GM12878 (cell line): Measurements from ENCODE around the gene VSTM4. TPM values are rescaled to one million over a fixed set of nuclear protein-coding genes. Genes with fewer than 3 reads are reported as not detected.
A peak's percentile ranks its signal among the peaks of the same experiment; 100 is the strongest.

Source experiments
- ATAC-seq: fragments of 200-7000 bp; cut with Tn5 transposase; 3 replicates; pipeline ENCODE4 v1.9.1; 2020; ENCODE audit warnings: mild to moderate bottlenecking, moderate library complexity
- BruUV-seq: library from RNA; stranded (reverse); fragments of 400-500 nt; replicated peaks from 2 replicates; lab custom pipeline; 2021; lab: Mats Ljungman, UMichigan
- CTCF ChIA-PET: fragments of 300-600 bp; sonication (Branson Sonifier 250); formaldehyde crosslinking; extraction: SDS; loops from one replicate; lab custom pipeline; 2021; ENCODE audit warnings: inconsistent platforms; lab: Yijun Ruan, JAX
- POLR2A ChIA-PET: fragments of 350-600 bp; formaldehyde crosslinking; extraction: SDS; loops from one replicate; lab custom pipeline; 2021; ENCODE audit warnings: inconsistent platforms; lab: Charles Lee
- RAD21 ChIA-PET: fragments of 300-600 bp; sonication (Branson Sonifier 250); formaldehyde crosslinking; loops from one replicate; lab custom pipeline; 2023; ENCODE audit warnings: antibody characterized with exemption; ENCODE audit not compliant: unreplicated experiment; lab: Charles Lee
- SMC1A ChIA-PET: fragments of 300-600 bp; sonication (Branson Sonifier 250); formaldehyde crosslinking; loops from one replicate; lab custom pipeline; 2023; ENCODE audit not compliant: unreplicated experiment, uncharacterized antibody; lab: Charles Lee
- DNase-seq: peaks from one replicate; pipeline ENCODE4 v3.0.0-alpha.2; 2011; ENCODE audit warnings: low read depth, low spot score
- FAIRE-seq: peaks from 3 replicates; lab custom pipeline; 2011; peaks lifted over from hg19 to GRCh38; lab: Jason Lieb, UNC
- H2AFZ ChIP-seq: 2 replicates; pipeline ENCODE4 v1.6.0; 2011; ENCODE audit warnings: low read depth, low read length, control low read depth; ENCODE audit not compliant: control insufficient read depth
- H3K27ac ChIP-seq: 2 replicates; pipeline ENCODE4 v1.5.1; 2011; ENCODE audit warnings: control low read depth; ENCODE audit not compliant: control insufficient read depth, insufficient read depth
- H3K27me3 ChIP-seq, 2 experiments: replicated peaks in 1 of 2; 2 replicates each; pipeline versions ENCODE4 v1.6.0 to v1.6.1; 2011; ENCODE audit warnings: low read length in 1 of 2; ENCODE audit not compliant: control insufficient read depth in 2 of 2, insufficient read depth in 2 of 2
- H3K36me3 ChIP-seq, 2 experiments: 2 replicates each; pipeline ENCODE4 v1.5.1; 2011; ENCODE audit warnings: low read length in 1 of 2; ENCODE audit not compliant: control insufficient read depth in 2 of 2, insufficient read depth in 2 of 2
- H3K4me1 ChIP-seq: 2 replicates; pipeline ENCODE4 v1.6.1; 2011; ENCODE audit warnings: mild to moderate bottlenecking, low read length, moderate library complexity, mixed read lengths; ENCODE audit not compliant: control insufficient read depth, insufficient read depth
- H3K4me2 ChIP-seq: 2 replicates; pipeline ENCODE4 v1.6.0; 2011; ENCODE audit warnings: control low read depth; ENCODE audit not compliant: control insufficient read depth, insufficient read depth
- H3K4me3 ChIP-seq: fragments of 200-600 bp; sonication (generic); 2 replicates; pipeline ENCODE4 v1.5.1; 2016
- H3K79me2 ChIP-seq: 2 replicates; pipeline ENCODE4 v1.6.0; 2011; ENCODE audit warnings: low read length; ENCODE audit not compliant: control insufficient read depth, insufficient read depth
- H3K9ac ChIP-seq: 2 replicates; pipeline ENCODE4 v1.8.0; 2011; ENCODE audit warnings: low read length, control low read depth, mixed read lengths; ENCODE audit not compliant: control insufficient read depth, insufficient read depth
- H3K9me3 ChIP-seq: replicated peaks from 3 replicates; pipeline ENCODE4 v1.5.1; 2011; ENCODE audit warnings: mild to moderate bottlenecking, low read length; ENCODE audit not compliant: control insufficient read depth, insufficient read depth
- H4K20me1 ChIP-seq: 2 replicates; pipeline ENCODE4 v1.6.0; 2011; ENCODE audit not compliant: control insufficient read depth, insufficient read depth
- BCLAF1 ChIP-seq: fragments of 450-650 bp; IDR thresholded peaks from 2 replicates; pipeline ENCODE4 v1.6.1; 2017; ENCODE audit warnings: antibody characterized with exemption, mild to moderate bottlenecking, moderate library complexity
- CHD4 ChIP-seq: fragments of 200-600 bp; sonication (generic); IDR thresholded peaks from 2 replicates; pipeline ENCODE4 v1.6.1; 2016; ENCODE audit warnings: mild to moderate bottlenecking
- CREM ChIP-seq: IDR thresholded peaks from 2 replicates; pipeline ENCODE4 v1.6.1; 2014; ENCODE audit warnings: antibody characterized with exemption, low read depth
- DPF2 ChIP-seq: fragments of 450-650 bp; IDR thresholded peaks from 2 replicates; pipeline ENCODE4 v1.6.1; 2017; ENCODE audit warnings: mild to moderate bottlenecking
- EZH2 ChIP-seq: IDR thresholded peaks from 2 replicates; pipeline ENCODE4 v1.6.1; 2012; ENCODE audit warnings: low read depth, mild to moderate bottlenecking, control low read depth, inconsistent platforms, low read length, borderline replicate concordance; ENCODE audit not compliant: control insufficient read depth
- HDAC6 ChIP-seq: fragments of 200-600 bp; sonication (generic); IDR thresholded peaks from one replicate; pipeline ENCODE4 v1.8.0; 2017; ENCODE audit warnings: antibody characterized with exemption; ENCODE audit not compliant: unreplicated experiment
- IKZF1 ChIP-seq: fragments of 450-650 bp; conservative IDR thresholded peaks from 2 replicates; pipeline ENCODE4 v1.6.1; 2017; ENCODE audit warnings: antibody characterized with exemption, mild to moderate bottlenecking
- IKZF2 ChIP-seq, 2 experiments: fragments of 450-650 bp; IDR thresholded peaks; 2 replicates each; pipeline ENCODE4 v1.6.1; 2017; ENCODE audit warnings: mild to moderate bottlenecking in 2 of 2, moderate library complexity in 2 of 2
- POLR2AphosphoS2 ChIP-seq: IDR thresholded peaks from 2 replicates; pipeline ENCODE4 v1.6.1; 2011; ENCODE audit warnings: low read depth, mild to moderate bottlenecking, low read length, improper control_type of control experiment, moderate library complexity
- RBBP5 ChIP-seq: fragments of 200-600 bp; sonication (generic); conservative IDR thresholded peaks from 2 replicates; pipeline ENCODE4 v1.6.1; 2016
- RCOR1 ChIP-seq: conservative IDR thresholded peaks from 2 replicates; pipeline ENCODE4 v1.6.1; 2012; ENCODE audit warnings: low read depth, low read length, improper control_type of control experiment
- SREBF2 ChIP-seq: IDR thresholded peaks from 2 replicates; pipeline ENCODE4 v1.6.1; 2012; ENCODE audit warnings: mild to moderate bottlenecking, low read length
- TCF3 ChIP-seq: IDR thresholded peaks from 2 replicates; pipeline ENCODE4 v1.6.1; 2012; ENCODE audit warnings: low read depth, mild to moderate bottlenecking, low read length, borderline replicate concordance; ENCODE audit not compliant: insufficient read depth
- WGBS: methylation state at CpG from one replicate; pipeline ENCODE4 v1.1.6; 2016; ENCODE audit warnings: low lambda C conversion rate; ENCODE audit not compliant: insufficient replicate concordance, insufficient coverage; ENCODE audit errors: missing lambda C conversion rate; 5-methylcytosine and 5-hydroxymethylcytosine counted together
- in situ Hi-C: fragments of 300-500 bp; cut with MboI; formaldehyde crosslinking; loops from 9 replicates; pipeline ENCODE4 v1.14.3; 2018; ENCODE audit warnings: mixed read lengths
- intact Hi-C: fragments of 100-400 bp; cut with micrococcal nuclease; formaldehyde crosslinking; loops from one replicate; pipeline ENCODE4 v1.14.2; 2022; ENCODE audit not compliant: unreplicated experiment
- polyA plus RNA-seq, 11 experiments: library from polyadenylated mRNA; depleted of rRNA in 4 of 11; unstranded in 6 of 11; stranded (reverse) in 5 of 11; fragments of >200 nt; fragmentation: Nextera tagmentation in 4 of 11; fragmentation: Illumina TruSeq in 1 of 11; extraction: Ambion mirVana in 4 of 11; extraction: Trizol in 1 of 11; gene quantifications; 1 replicate in 1 of 11; 2 replicates in 10 of 11; pipeline versions ENCODE4 v1.2.1 to v1.2.3, GENCODE V29; 2011 to 2016; ENCODE audit warnings: inconsistent platforms in 2 of 11, missing spikeins in 2 of 11, low read depth in 1 of 11
- total RNA-seq, 4 experiments: library from RNA; depleted of rRNA in 3 of 4; stranded (reverse); fragments of >200 nt in 3 of 4; fragmentation: Illumina TruSeq in 1 of 4; extraction: Trizol in 1 of 4; gene quantifications; 2 replicates each; pipeline versions ENCODE4 v1.2.1 to v1.2.3, GENCODE V29; 2013 to 2021

Gene VSTM4
- total and polyA plus RNA-seq, 10 of the 15 experiments (the other 5 are each of a cell fraction or from before 2014, with no cell fraction given), result 0.01 to 0.14 (median 0.02) TPM; not detected in 7

DNA sequence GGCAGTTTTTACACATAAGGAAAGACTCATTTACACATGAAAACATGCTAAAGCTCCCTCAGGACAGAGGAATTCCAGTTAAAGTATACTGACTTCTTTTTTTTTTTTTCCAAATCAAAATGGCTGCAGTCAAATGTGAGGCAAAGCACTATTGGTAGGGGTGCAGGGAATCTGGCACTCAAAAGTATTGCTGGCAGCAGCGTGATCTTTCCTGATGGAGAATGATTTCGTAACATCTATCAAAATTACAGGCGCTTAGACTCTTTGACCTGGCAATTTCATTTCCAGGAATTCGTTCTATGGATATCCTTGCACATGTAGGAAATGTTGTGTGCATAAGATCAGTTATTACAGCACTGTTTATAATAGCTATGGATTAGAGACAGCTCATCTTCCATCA is 65.7 kb downstream of the VSTM4 start:
- Histone ChIP-seq H3K27ac (no peak overlapping the region), H4K20me1 (no peaks in the 10 kb centered on the region; the same call in 1 of the 2 replicates), H2AFZ (no peak overlapping the region), H3K4me3 (no peak overlapping the region), H3K79me2 (no peaks in the 10 kb centered on the region), H3K27me3 (no peaks in the 10 kb centered on the region), H3K9me3 (no peaks in the 10 kb centered on the region), H3K36me3 (no peaks in the 10 kb centered on the region), H3K9ac (no peak overlapping the region), H3K4me1 (peaks cover 10% of the 10 kb centered on the region; the same call in 1 of the 2 replicates), H3K4me2 (no peak overlapping the region)
- ATAC-seq (no peak), FAIRE-seq (no peak), DNase-seq (no peak)
- intact Hi-C loops, result loop anchor here (5.0 kb wide), 1 partner anchor 128 kb away; no protein-coding TSS in a partner anchor
- WGBS, result 45% methylated on average over 4 of the region's 4 CpGs
- POLR2A ChIA-PET, result no interaction called here
- RAD21 ChIA-PET, result no interaction called here
- SMC1A ChIA-PET, result interaction anchor here (1.1 to 2.4 kb wide), 2 partner anchors 9 to 27 kb away, joined by 4 to 7 read pairs; no protein-coding TSS in a partner anchor
- CTCF ChIA-PET, result interaction anchor here (0.8 to 1.5 kb wide), 3 partner anchors 9 to 25 kb away, joined by 3 read pairs; no protein-coding TSS in a partner anchor
- in situ Hi-C loops, result no loop called here
- TF ChIP-seq RCOR1 (no peak), EZH2 (no peak), CHD4 (no peak), HDAC6 (no peak), POLR2AphosphoS2 (no peak), DPF2 (no peak), TCF3 (no peak)
- no TSS peak for BruUV-seq

GRCh38 chr10:49047128-49047639 is 68.1 kb downstream of the VSTM4 start:
- H3K9ac ChIP-seq, result no peak overlapping the region
- intact Hi-C loops (no loop called here), in situ Hi-C loops (no loop called here)
- H3K4me3 ChIP-seq, result no peak overlapping the region
- H3K4me1 ChIP-seq, result no peaks in the 10 kb centered on the region
- 42% methylated on average over 11 of the region's 11 CpGs for WGBS
- no peaks in the 10 kb centered on the region for H3K79me2 ChIP-seq
- H2AFZ ChIP-seq, result no peak overlapping the region
- BruUV-seq, result no TSS peak
- no peak overlapping the region for H3K4me2 ChIP-seq
- no peaks in the 10 kb centered on the region for H3K9me3 ChIP-seq
- H3K27ac ChIP-seq, result no peak overlapping the region
- no peaks in the 10 kb centered on the region for H4K20me1 ChIP-seq
- FAIRE-seq, result no peak
- POLR2A ChIA-PET, result no interaction called here
- RAD21 ChIA-PET, result no interaction called here
- TF ChIP-seq RBBP5, result no peak
- TF ChIP-seq BCLAF1, result no peak
- TF ChIP-seq SREBF2, result no peak
- no peak for TF ChIP-seq IKZF2 (IDR thresholded peaks at IDR 0.05)
- TF ChIP-seq IKZF1, result peak; percentile 32; the same call in 1 of the 2 replicates
- TF ChIP-seq CREM, result no peak
- TF ChIP-seq, all 136 proteins: peak for 1
- Histone ChIP-seq H3K36me3 (no peaks in the 10 kb centered on the region), H3K27me3 (no peaks in the 10 kb centered on the region; a peak in 1 of 4 replicates)
- SMC1A ChIA-PET, result interaction anchor here (1.1 to 1.2 kb wide), 2 partner anchors 28 to 101 kb away, joined by 3 to 4 read pairs; no protein-coding TSS in a partner anchor
- ATAC-seq (peak; percentile 71), DNase-seq (no peak)
- CTCF ChIA-PET, result no interaction called here
